EL (cell line): ENCODE results near the gene ITPK1.

Experiments
- DNase-seq: peaks from one replicate; pipeline ENCODE4 v3.0.0-alpha.2; 2016

ITPK1 gene

DNA sequence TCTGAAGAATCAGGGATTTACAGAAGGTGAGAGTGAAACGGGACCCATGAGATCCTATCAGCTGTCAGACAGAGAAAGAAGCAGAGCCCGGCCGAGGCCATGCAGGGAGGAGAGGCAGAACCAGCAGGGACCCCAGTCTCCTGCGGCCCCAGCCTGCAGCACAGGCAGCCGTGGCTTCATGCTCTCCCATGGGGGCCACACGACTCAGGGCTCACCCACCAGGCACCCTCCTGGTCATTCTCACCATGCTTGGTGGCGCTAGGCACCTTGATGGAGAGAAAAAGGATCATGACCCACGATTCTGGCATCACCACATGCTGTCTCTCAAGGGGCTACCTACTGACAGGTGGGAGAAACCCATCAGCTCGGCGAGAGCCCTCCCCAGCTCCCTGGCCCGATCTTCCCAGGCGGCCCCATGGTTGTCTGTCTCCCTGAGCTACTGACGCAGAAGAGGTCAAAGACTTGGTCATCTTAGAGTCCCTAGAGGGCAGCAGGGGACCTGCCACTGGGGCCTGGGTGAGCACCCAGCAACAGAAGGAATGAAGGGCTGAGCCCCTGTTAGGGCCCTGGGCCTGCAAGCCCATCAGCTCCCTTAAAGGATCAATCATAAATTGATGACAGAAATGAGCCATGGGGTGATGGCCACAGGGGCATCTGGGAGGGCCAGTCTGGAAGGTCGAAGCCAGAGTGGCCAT, 58.0 kb downstream of the ITPK1 start:
- no peak for DNase-seq

- peak; percentile 71 for DNase-seq
These were observed 58.7 kb downstream of the ITPK1 start for GRCh38 chr14:93056840-93057585.

DNA sequence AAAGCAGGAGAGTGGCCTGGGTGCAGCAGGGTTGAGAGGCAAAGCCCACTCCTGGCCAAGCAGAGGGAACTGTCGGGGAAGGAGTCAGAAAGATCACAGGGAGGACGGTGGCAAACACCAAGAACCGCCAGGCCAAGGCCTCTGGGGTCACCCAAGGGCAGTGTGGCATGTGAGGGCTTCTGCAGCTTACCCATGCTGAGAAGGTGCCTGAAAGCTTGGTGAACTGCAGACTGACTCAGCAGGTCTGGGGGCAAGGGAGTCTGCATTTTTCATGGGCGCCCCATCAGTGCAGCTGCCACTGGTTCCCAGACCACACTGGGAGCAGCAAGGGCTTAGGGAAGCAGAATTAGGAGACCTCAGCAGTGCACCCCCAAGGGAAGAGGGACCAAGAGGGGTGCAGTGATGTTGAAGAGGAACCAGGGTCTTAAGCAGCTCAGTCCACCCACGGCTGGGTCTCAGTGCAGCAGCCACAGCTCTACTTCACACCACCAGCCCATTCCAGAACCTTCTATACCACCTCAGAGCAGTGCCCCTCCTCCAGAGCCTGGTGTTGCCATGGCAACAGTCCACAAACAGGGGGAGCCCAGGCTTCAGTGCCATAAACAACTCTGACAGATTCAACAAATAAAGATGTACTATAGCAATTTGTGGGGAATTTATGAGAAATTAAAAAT, 59.4 kb downstream of the ITPK1 start:
- no peak for DNase-seq

DNA sequence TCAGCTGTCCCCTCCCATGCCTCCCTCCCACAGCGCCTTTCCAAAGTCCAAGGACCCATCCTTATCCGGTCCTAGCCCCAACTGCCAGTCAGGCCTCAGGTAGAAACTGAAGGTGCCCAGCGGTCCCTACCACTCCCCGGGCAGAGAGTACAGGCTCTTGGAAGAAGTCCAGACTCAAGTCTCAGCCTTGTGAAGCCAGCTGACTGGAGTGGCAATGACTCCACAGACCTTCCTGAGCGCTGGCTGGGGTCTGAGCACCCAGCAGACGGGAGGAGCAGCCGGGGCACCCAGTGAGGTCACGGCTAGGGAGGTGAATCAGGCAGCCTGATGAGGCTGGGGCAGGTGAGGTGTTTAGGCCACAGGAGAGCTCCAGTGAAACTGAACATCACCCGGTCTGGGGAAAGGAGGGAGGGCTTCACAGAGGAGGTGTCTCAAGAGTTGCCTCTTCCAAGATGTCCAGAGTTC, 60.0 kb downstream of the ITPK1 start:
- DNase-seq = no peak

GRCh38 chr14:93054876-93055275, 60.8 kb downstream of the ITPK1 start:
- DNase-seq = no peak

DNA sequence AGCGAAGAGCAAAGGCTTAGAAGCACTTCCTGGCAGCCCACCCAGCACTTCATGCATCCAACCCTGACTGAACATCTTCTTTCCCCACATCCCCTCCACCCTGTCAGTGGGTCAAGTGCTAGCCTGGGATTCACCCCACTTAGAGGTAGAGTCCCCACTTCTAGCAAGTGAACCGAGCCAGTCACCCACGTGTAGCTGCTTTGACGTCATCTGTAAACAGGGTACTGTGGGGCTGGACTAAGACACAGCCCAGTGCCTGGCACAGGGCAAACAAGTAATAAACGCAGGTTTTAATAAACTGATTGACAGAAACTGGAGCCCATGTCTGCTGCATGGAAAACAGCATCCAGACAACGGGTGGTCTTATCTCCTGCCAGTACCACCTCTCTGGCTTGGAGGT, 61.7 kb downstream of the ITPK1 start:
- no peak for DNase-seq

DNA sequence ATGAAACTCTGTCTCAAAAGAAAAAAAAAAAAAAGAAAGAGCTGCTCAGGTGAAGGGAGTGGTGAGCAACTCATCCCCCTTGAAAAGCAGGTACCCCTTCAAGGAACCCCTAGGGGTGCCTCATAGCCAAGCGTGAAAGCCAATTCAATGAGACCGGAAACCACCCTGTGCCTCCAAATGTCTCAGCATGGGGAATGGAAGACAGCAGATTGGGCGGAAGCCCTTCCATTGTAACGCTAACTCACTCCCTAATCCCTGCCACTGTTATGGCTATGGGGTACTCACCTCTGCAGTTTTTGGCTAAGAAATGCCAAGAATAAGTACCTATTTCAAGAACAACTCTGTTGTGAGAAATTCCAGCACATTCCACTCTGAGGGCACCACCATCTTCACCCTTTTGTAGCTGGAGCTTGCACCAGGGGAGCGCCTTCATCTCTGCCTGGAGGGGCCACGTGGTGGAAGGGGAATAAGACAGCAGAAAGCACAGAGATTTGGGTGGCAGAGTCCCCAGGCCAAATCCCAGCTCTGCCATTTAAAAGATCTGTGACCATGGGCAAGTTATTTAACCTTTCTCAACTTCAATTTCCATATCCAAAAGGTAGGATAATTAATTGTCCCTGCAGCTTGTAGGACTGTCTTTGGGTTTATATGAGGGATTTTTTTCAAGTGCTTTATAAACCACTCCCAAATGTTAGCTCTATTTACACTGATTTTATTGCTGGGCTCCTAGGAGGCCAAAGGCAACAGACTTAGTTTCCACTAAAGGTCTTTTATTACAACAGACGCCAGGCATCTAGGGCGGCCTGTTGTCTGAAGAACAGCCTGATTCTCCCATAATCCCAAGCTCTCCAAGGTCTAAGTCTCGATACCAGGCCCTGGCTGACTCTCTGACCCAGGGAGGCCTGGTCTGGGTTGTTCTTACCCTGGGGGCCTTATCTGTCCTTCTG, 63.9 kb downstream of the ITPK1 start:
- DNase-seq = no peak

GRCh38 chr14:93050761-93051160, 65.0 kb downstream of the ITPK1 start:
- no peak for DNase-seq

GRCh38 chr14:93049867-93050331, 65.8 kb downstream of the ITPK1 start:
- no peak for DNase-seq

DNA sequence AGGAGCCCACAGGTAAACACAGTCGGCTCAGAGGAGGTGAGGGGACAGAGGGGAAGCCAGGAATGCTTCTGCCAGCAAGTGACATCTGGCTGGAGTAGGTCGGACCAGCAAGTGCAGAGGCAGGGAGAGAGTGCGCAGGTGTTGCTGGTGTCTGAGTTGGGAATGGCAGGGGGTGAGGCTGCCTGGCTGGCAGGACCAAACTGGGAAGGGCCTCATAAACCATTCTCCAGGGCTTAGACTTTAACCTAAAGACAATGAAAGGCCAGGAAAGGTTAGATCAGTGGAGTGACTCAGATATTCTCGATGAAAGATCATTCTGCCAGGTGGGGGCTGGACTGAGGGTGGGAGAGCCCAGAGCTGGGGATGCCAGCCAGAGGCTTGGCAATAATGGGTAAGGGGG, 66.4 kb downstream of the ITPK1 start:
- no peak for DNase-seq

DNA sequence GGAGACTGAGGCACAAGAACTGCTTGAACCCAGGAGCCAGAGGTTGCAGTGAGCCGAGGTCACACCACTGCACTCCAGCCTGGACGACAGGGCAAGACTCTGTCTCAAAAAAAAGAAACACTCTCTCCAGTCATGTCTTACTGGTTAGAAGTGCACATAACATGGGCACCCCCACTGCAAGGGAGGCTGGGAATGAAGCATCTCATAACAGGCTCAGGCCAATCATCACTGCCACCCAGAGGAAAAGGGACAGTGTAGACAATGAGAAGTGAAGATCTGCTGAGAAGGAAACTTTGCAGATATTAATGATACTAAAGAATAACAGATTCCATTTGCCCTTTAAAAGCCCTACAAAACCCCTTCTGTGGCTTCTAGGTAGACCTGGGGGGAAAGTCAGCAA, 66.9 kb downstream of the ITPK1 start:
- no peak for DNase-seq

- DNase-seq = no peak
These were observed 68.1 kb downstream of the ITPK1 start for GRCh38 chr14:93047661-93048060.

DNA sequence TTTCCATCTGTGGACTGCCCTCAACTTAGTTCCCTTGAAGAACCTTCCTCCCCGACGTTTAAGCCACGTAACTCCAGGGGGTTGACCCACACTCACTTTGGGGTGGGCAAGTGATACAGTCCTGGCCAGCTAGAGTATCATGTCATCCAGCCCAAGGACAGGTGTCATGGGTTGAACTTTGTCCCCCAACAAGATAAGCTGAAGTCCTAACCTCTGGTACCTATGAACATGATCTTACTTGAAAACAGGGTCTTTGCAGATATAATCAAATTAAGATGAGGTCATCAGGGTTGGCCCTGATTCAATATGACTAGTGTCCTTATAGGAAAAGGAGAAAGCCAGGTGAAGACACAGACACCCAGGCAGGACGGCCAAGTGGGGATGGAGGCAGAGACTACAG, 68.6 kb downstream of the ITPK1 start:
- DNase-seq = no peak

DNA sequence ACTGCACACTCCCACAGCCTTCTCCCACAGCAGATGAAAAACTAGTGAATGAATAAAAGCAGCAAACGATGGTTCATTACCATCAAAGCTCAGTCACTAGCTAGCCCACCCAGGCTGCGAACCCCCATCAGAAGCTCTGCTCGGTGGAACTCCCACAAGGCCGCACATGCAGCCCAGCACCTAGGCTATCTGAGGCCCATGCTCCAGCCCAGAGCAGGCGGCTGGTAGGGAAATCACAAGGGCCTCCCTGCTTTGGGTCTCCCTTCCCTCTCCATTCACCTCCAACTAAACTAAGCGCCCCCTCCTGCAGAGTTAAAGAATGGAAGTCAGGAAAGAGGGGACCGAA, 69.0 kb downstream of the ITPK1 start:
- no peak for DNase-seq

DNA sequence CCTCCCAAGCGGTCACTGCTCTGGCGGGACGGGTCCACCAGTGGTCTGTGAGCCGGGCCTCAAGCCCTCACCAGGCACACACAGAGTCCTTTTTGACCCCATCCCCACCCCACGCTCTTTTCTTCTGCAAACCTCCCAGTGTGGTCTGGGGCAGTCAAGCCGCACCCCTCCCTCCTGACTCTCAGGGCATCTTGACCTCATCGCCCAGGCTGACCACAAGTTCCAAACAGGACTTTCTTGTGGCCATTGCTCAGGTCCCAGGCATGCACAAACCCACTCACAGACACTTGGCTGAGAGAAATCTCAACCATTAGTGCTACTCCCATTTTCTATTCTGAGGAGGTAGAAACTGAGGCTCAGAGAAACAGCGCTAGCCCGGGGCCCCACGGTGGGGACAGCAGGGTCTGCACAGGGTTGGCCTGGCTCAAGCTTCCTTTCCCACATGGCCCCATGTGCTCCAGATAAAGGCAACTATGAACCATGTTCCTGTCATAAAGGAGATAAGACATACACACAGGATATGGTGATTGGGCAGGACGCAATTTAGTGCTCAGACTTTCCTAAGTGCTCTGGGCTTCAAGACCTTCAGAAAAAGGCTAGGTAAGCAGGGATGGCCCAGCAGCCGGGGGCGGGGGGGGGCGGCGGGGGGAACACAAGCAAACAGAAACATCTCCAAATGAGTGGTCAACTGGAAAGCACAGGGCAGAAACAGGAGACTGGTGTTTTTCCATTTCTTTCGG, 69.6 kb downstream of the ITPK1 start:
- peak; percentile 87 for DNase-seq

GRCh38 chr14:93045211-93045674, 70.5 kb downstream of the ITPK1 start:
- no peak for DNase-seq

DNA sequence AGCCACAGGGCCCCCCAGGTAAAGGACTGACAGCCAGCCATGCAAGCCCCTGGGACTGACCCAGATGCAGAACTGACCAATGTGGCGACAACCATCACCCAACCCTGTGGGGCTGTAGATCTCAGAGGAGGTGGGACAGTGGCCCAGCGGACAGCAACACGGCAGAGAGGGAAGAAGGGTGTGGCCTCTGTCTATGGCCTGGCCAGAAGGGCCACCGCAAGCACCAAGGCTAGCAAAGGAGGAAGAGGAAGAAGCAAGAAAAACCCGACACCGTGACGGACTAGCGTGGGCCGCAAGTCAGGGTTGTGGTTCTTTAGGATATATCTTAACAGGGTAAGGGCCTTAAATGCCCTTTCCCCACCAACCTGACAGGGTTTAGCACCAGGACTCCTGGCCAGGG, 71.2 kb downstream of the ITPK1 start:
- DNase-seq = no peak

DNA sequence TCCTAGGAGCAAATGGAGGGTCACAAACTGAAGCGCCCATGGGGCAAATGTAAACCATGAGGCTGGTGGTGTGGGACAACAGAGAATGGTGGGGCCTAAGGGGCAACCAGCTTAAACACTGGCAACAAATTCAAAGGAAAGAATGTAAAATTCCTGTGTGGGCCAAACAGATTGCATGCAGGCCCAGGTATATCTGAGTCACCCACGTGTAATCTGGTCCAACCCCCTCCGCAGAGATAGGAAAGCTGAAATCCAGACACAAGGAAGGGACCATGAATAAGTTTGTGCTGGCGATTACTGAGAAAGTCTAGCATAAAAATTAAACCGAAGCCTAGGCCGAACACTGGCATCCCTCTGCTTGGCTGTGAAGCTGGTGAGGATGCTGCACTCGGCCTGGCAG, 71.6 kb downstream of the ITPK1 start:
- DNase-seq = no peak

- peak; percentile 95 for DNase-seq
These were observed 72.5 kb downstream of the ITPK1 start for GRCh38 chr14:93042968-93043940.

DNA sequence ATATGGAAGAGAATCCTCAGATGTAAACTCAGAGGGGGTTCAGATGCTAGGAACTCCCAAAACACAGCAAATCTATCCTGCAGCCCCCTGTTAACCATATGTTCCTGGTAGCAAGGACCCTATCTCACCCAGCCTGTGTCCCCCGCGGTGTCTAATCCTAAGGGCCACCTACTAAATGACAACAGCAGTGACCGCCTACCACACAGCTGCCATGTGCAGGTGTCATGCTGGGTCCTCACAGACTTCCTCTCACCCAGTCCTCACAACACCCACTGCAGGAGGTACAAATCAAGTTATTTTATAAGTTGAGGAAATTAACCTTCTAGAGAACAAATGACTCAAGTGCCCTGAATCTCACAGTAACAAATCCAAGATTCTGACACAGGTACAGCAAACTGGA, 73.9 kb downstream of the ITPK1 start:
- no peak for DNase-seq

- no peak for DNase-seq
These were observed 74.7 kb downstream of the ITPK1 start for GRCh38 chr14:93040982-93041381.
